Activated CD4-positive, alpha-beta T cell treated with anti-CD3 and anti-CD28 coated beads for 1 hour (primary cell): ENCODE data around the gene KCNK4.
"Not testable (repeated sequence)": the region's sequence is repeated elsewhere in the genome, so short reads cannot be mapped to it uniquely, and the experiment has no call there.

Source experiments
- DNase-seq: peaks from one replicate; pipeline ENCODE4 v3.0.0-alpha.2; 2020

The KCNK4 gene

DNA sequence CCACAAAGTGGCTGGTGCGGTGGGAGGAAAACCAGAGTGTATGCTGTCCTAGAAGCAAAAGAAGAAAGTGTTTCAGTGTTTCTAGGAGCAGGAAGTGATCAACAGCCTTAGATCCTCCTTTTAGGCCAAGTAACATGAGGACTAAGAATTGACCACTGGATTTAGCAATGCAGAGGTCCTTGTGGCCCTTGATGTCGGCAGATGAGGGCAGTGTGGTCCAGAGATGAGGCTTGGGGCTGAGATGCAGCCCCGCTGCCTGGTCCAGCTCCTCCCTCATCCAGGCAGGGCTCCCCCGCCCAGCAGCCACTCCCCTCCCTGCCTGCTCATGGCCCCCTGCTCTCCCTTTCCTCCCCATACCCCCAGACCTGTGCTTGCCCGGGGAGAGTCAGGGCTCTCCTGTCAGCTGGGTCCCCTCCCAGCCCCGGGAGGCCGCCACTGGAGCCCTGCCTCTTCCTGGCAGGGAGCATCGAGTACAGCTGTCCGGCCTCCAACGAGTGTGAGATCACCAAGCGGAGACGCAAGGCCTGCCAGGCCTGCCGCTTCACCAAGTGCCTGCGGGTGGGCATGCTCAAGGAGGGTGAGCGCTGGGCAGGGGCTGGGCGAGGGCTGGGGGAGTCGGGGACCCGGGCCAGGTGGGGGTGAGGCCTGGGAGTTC, 22.5 kb downstream of the KCNK4 start:
- DNase-seq = no peak

DNA sequence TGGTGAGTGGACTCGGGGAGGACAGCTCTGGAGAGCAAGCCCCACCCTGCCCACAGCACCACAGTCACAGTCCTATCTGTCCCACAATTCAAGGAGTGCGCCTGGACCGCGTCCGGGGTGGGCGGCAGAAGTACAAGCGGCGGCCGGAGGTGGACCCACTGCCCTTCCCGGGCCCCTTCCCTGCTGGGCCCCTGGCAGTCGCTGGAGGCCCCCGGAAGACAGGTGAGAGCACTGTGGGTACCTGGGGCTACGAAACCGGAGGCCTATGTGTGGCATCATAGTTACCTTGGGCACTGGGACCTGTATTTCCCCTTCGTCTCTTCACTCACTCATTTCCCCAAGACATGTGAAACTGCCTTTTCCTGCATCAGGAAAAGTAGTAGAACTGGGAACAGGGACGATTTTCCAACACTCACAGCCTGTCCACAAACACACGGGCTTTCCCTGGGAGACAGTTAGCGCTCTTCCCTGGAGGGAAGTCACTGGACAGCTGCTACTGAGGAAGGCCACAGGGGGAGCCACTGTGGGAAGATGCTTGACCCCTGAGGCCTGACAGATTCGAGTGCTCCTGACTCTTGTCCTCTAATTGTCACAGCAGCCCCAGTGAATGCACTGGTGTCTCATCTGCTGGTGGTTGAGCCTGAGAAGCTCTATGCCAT, 23.2 kb downstream of the KCNK4 start:
- no peak for DNase-seq

- no peak for DNase-seq
Measured at GRCh38 chr11:64314805-64315561, 23.9 kb downstream of the KCNK4 start.

- not testable (repeated sequence) for DNase-seq
Measured at GRCh38 chr11:64315667-64316526, 24.8 kb downstream of the KCNK4 start.

- DNase-seq = peak; percentile 31
Measured at GRCh38 chr11:64316672-64317324, 25.7 kb downstream of the KCNK4 start.

- peak; percentile 93 for DNase-seq
Measured at GRCh38 chr11:64317325-64317960, 26.3 kb downstream of the KCNK4 start, which contains the start of gene TRMT112. TSS of gene TRMT112 (minus strand) at chr11:64317559. CDS start at chr11:64317526, 33 bp downstream.

DNA sequence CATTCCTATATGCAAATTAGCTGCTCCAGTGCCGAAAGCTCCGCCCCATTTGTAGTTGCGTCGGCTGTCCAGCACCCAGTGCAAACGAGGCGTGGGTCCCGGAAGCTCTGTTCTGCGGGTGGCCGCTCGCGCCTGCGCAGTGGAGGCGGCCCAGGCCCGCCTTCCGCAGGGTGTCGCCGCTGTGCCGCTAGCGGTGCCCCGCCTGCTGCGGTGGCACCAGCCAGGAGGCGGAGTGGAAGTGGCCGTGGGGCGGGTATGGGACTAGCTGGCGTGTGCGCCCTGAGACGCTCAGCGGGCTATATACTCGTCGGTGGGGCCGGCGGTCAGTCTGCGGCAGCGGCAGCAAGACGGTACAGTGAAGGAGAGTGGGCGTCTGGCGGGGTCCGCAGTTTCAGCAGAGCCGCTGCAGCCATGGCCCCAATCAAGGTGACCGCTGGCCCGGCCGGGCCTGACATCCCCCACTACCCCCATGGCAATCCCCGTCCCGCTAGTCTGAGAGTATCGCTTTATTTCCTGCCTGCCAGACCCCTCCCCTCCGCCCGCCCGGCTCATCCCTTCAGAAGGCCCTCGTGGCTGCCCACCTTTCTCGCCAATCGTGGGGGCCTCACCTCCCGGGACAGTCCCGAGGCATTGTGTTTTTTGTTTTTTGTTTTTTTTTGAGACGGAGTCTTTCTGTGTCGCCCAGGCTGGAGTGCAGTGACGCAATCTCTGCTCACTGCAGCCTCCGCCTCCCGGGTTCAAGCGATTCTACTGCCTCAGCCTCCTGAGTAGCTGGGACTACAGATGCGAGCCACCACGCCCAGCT, 27.1 kb downstream of the KCNK4 start, which contains the start of gene PRDX5:
TSS of gene PRDX5 (plus strand) at position 161 of the 805 bp plus-strand sequence. CDS start at position 256, 95 bp downstream.
- DNase-seq = peak; percentile 91

- no peak for DNase-seq
Measured at GRCh38 chr11:64318766-64319761, 28.0 kb downstream of the KCNK4 start.

- DNase-seq = no peak
Measured at GRCh38 chr11:64320556-64320955, 29.5 kb downstream of the KCNK4 start.

DNA sequence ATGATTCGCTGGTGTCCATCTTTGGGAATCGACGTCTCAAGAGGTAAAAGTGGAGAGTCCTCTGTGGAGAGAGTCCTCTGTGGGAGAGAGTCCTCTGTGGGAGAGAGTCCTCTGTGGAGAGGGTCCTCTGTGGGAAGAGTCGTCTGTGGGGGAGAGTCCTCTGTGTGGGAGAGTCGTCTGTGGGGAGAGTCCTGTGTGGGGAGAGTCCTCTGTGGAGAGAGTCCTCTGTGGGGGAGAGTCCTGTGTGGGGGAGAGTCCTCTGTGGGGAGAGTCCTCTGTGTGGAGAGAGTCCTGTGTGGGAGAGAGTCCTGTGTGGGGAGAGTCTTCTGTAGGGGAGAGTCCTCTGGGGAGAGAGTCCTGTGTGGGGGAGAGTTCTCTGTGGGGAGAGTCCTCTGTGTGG, 29.9 kb downstream of the KCNK4 start:
- no peak for DNase-seq

- DNase-seq = no peak
Measured at GRCh38 chr11:64321533-64321932, 30.4 kb downstream of the KCNK4 start.

DNA sequence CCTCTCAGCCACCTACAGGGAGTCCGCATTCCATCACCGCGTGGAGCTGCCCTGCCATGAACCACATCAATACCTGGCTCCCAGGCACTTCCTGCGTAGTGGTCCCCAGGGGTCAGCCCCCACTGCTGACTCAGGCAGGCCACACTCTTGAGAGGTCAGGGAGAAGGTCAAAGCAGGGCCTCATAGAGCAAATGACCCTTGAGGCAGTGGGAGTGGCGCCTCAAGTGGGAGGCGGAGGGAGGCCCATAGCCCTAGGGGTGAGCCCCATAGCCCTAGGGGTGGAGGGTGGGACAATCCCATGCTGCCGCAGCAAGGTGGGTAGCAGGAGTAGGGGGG, 31.8 kb downstream of the KCNK4 start:
- DNase-seq = no peak

- no peak for DNase-seq
Measured at GRCh38 chr11:64323373-64323772, 32.3 kb downstream of the KCNK4 start.

- DNase-seq = not testable (repeated sequence)
Measured at GRCh38 chr11:64323984-64324383, 32.9 kb downstream of the KCNK4 start.

DNA sequence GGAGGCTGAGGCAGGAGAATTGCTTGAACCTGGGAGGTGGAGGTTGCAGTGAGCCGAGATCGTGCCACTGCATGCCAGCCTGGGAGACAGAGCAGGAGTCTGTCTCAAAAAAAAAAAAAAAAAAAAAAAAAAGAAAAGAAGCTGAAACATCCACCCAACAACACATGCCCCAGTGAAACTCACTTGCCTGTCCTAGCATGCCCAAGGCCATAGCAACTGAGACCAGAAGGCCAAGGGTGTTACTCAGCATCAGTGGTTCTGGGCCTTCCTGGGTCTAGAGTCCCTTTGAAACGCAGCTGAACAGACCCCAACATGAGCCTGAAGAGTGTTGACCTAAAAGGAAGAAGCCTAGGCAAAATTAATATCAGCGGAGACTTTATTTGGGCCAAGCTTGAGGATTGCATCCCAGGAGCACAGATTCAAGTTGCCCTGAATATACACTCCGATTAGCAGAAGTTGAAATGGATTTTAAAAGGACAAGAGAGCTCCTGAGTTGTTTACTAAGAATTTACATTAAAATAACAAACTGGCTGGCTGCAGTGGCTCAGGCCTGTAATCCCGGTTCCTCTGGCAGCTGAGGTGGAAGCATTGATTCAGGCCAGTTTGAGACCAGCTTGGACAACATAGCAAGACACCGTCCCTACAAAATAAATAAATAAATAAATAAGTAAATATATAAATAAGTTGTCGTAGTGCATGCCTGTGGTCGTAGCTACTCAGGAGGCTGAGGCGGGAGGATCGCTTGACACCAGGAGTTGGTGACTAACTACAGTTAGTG, 33.8 kb downstream of the KCNK4 start:
- no peak for DNase-seq

DNA sequence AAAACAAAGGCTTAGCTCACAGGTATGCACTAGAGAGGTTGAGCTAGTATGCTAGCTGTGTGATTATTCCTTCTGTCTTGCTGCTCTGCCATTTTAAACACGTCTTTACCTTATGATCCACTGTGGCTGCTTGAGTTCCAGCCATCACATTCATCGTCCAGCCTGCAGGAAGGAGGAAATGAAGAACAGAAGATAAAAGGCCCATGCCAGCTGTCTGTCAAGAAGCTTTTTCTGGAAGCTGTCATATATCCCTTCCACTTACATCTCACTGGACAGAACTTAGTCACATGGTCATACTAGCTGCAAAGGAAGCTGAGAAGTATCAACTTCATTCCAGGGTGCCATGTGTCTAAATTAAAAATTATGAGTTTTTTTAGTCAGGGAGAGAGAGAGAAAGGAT, 36.3 kb downstream of the KCNK4 start:
- DNase-seq = no peak

DNA sequence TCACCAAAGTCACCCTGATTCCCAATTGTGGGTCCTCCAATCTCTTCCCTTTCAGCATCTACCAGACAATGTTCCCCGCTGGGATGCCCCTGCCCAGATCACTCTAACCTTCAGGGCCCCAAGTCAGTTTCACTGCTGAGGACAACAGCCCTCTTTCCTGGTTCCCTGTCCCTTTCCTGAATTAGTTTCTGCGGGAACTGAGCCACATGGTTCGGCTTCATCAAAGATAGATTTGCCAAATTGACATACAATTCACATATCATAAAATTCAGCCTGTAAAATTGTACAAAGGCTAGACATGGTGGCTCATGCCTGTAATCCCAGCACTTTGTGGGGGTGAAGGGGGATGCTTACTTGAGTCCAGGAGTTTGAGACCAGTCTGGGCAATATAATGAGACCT, 36.9 kb downstream of the KCNK4 start:
- DNase-seq = no peak

GRCh38 chr11:64330888-64331287, 39.8 kb downstream of the KCNK4 start:
- DNase-seq = no peak
